Measurements from ENCODE around the gene CALB2.

The CALB2 gene

GRCh38 chr16:71340406-71340805 lies 18.1 kb upstream of the CALB2 start:
- no peak overlapping the region for H3K9ac ChIP-seq (ENCODE audit: low read depth, low read length)
- H3K4me1 ChIP-seq (ENCODE audit: control insufficient read depth, insufficient read depth, low read length), result no peaks in the 10 kb centered on the region
- H3K27me3 ChIP-seq (ENCODE audit: control insufficient read depth, insufficient read depth, low read length), result no peaks in the 10 kb centered on the region
- no peaks in the 10 kb centered on the region for H3K9me3 ChIP-seq (ENCODE audit: control insufficient read depth, insufficient read depth, low read length)
- H3K4me3 ChIP-seq (ENCODE audit: low read depth, low read length), result no peak overlapping the region
- H3K36me3 ChIP-seq (ENCODE audit: control insufficient read depth, insufficient read depth, low read length), result no peaks in the 10 kb centered on the region

GRCh38 chr16:71341881-71342280 lies 16.6 kb upstream of the CALB2 start:
- Histone ChIP-seq H3K9me3 (ENCODE audit: control insufficient read depth, insufficient read depth, low read length) (no peaks in the 10 kb centered on the region), H3K4me1 (ENCODE audit: control insufficient read depth, insufficient read depth, low read length) (no peaks in the 10 kb centered on the region), H3K36me3 (ENCODE audit: control insufficient read depth, insufficient read depth, low read length) (no peaks in the 10 kb centered on the region), H3K9ac (ENCODE audit: low read depth, low read length) (no peak overlapping the region), H3K4me3 (ENCODE audit: low read depth, low read length) (no peak overlapping the region), H3K27me3 (ENCODE audit: control insufficient read depth, insufficient read depth, low read length) (no peaks in the 10 kb centered on the region)

GRCh38 chr16:71343078-71343477 lies 15.4 kb upstream of the CALB2 start:
- Histone ChIP-seq H3K27me3 (ENCODE audit: control insufficient read depth, insufficient read depth, low read length) (no peaks in the 10 kb centered on the region), H3K9me3 (ENCODE audit: control insufficient read depth, insufficient read depth, low read length) (no peaks in the 10 kb centered on the region), H3K4me1 (ENCODE audit: control insufficient read depth, insufficient read depth, low read length) (no peaks in the 10 kb centered on the region), H3K9ac (ENCODE audit: low read depth, low read length) (no peak overlapping the region), H3K36me3 (ENCODE audit: control insufficient read depth, insufficient read depth, low read length) (no peaks in the 10 kb centered on the region), H3K4me3 (ENCODE audit: low read depth, low read length) (no peak overlapping the region)

GRCh38 chr16:71344315-71344905 lies 14.1 kb upstream of the CALB2 start:
- H3K27me3 ChIP-seq (ENCODE audit: control insufficient read depth, insufficient read depth, low read length), result no peaks in the 10 kb centered on the region

GRCh38 chr16:71345031-71345430 lies 13.5 kb upstream of the CALB2 start:
- H3K9me3 ChIP-seq (ENCODE audit: control insufficient read depth, insufficient read depth, low read length), result no peaks in the 10 kb centered on the region
- no peaks in the 10 kb centered on the region for H3K36me3 ChIP-seq (ENCODE audit: control insufficient read depth, insufficient read depth, low read length)
- H3K4me3 ChIP-seq (ENCODE audit: low read depth, low read length), result no peak overlapping the region
- no peaks in the 10 kb centered on the region for H3K27me3 ChIP-seq (ENCODE audit: control insufficient read depth, insufficient read depth, low read length)
- H3K4me1 ChIP-seq (ENCODE audit: control insufficient read depth, insufficient read depth, low read length), result no peaks in the 10 kb centered on the region
- no peak overlapping the region for H3K9ac ChIP-seq (ENCODE audit: low read depth, low read length)

More at GRCh38 chr16:71344315-71344905, 14.1 kb upstream of the CALB2 start:
- Histone ChIP-seq H3K9me3 (ENCODE audit: control insufficient read depth, insufficient read depth, low read length) (no peaks in the 10 kb centered on the region), H3K4me3 (ENCODE audit: low read depth, low read length) (no peak overlapping the region), H3K9ac (ENCODE audit: low read depth, low read length) (no peak overlapping the region), H3K36me3 (ENCODE audit: control insufficient read depth, insufficient read depth, low read length) (no peaks in the 10 kb centered on the region), H3K4me1 (ENCODE audit: control insufficient read depth, insufficient read depth, low read length) (no peaks in the 10 kb centered on the region)

GRCh38 chr16:71347146-71347545 lies 11.4 kb upstream of the CALB2 start:
- Histone ChIP-seq H3K9ac (ENCODE audit: low read depth, low read length) (no peak overlapping the region), H3K36me3 (ENCODE audit: control insufficient read depth, insufficient read depth, low read length) (no peaks in the 10 kb centered on the region), H3K4me1 (ENCODE audit: control insufficient read depth, insufficient read depth, low read length) (no peaks in the 10 kb centered on the region), H3K4me3 (ENCODE audit: low read depth, low read length) (no peak overlapping the region), H3K9me3 (ENCODE audit: control insufficient read depth, insufficient read depth, low read length) (no peaks in the 10 kb centered on the region), H3K27me3 (ENCODE audit: control insufficient read depth, insufficient read depth, low read length) (no peaks in the 10 kb centered on the region)

GRCh38 chr16:71348262-71349085 lies 10.0 kb upstream of the CALB2 start:
- Histone ChIP-seq H3K9me3 (ENCODE audit: control insufficient read depth, insufficient read depth, low read length) (no peaks in the 10 kb centered on the region), H3K4me1 (ENCODE audit: control insufficient read depth, insufficient read depth, low read length) (no peaks in the 10 kb centered on the region), H3K9ac (ENCODE audit: low read depth, low read length) (no peak overlapping the region), H3K27me3 (ENCODE audit: control insufficient read depth, insufficient read depth, low read length) (no peaks in the 10 kb centered on the region), H3K4me3 (ENCODE audit: low read depth, low read length) (no peak overlapping the region), H3K36me3 (ENCODE audit: control insufficient read depth, insufficient read depth, low read length) (no peaks in the 10 kb centered on the region)

GRCh38 chr16:71350821-71351557 lies 7.5 kb upstream of the CALB2 start:
- H3K4me1 ChIP-seq (ENCODE audit: control insufficient read depth, insufficient read depth, low read length), result no peaks in the 10 kb centered on the region
- no peaks in the 10 kb centered on the region for H3K9me3 ChIP-seq (ENCODE audit: control insufficient read depth, insufficient read depth, low read length)
- H3K36me3 ChIP-seq (ENCODE audit: control insufficient read depth, insufficient read depth, low read length), result no peaks in the 10 kb centered on the region
- no peak overlapping the region for H3K9ac ChIP-seq (ENCODE audit: low read depth, low read length)
- H3K4me3 ChIP-seq (ENCODE audit: low read depth, low read length), result no peak overlapping the region
- H3K27me3 ChIP-seq (ENCODE audit: control insufficient read depth, insufficient read depth, low read length), result no peaks in the 10 kb centered on the region

- no peak overlapping the region for H3K4me3 ChIP-seq (ENCODE audit: low read depth, low read length)
- H3K27me3 ChIP-seq (ENCODE audit: control insufficient read depth, insufficient read depth, low read length), result no peaks in the 10 kb centered on the region
- H3K9ac ChIP-seq (ENCODE audit: low read depth, low read length), result no peak overlapping the region
- no peaks in the 10 kb centered on the region for H3K9me3 ChIP-seq (ENCODE audit: control insufficient read depth, insufficient read depth, low read length)
- H3K36me3 ChIP-seq (ENCODE audit: control insufficient read depth, insufficient read depth, low read length), result no peaks in the 10 kb centered on the region
- H3K4me1 ChIP-seq (ENCODE audit: control insufficient read depth, insufficient read depth, low read length), result no peaks in the 10 kb centered on the region
These were observed 7.0 kb upstream of the CALB2 start for GRCh38 chr16:71351558-71351901.

GRCh38 chr16:71352466-71352865 lies 6.1 kb upstream of the CALB2 start:
- Histone ChIP-seq H3K9ac (ENCODE audit: low read depth, low read length) (no peak overlapping the region), H3K27me3 (ENCODE audit: control insufficient read depth, insufficient read depth, low read length) (peaks cover 5% of the 10 kb centered on the region), H3K36me3 (ENCODE audit: control insufficient read depth, insufficient read depth, low read length) (no peaks in the 10 kb centered on the region), H3K4me3 (ENCODE audit: low read depth, low read length) (no peak overlapping the region), H3K9me3 (ENCODE audit: control insufficient read depth, insufficient read depth, low read length) (no peaks in the 10 kb centered on the region), H3K4me1 (ENCODE audit: control insufficient read depth, insufficient read depth, low read length) (no peaks in the 10 kb centered on the region)

- no peaks in the 10 kb centered on the region for H3K9me3 ChIP-seq (ENCODE audit: control insufficient read depth, insufficient read depth, low read length)
- H3K4me3 ChIP-seq (ENCODE audit: low read depth, low read length), result no peak overlapping the region
- H3K36me3 ChIP-seq (ENCODE audit: control insufficient read depth, insufficient read depth, low read length), result no peaks in the 10 kb centered on the region
- peaks cover 10% of the 10 kb centered on the region for H3K27me3 ChIP-seq (ENCODE audit: control insufficient read depth, insufficient read depth, low read length)
- H3K4me1 ChIP-seq (ENCODE audit: control insufficient read depth, insufficient read depth, low read length), result no peaks in the 10 kb centered on the region
- H3K9ac ChIP-seq (ENCODE audit: low read depth, low read length), result no peak overlapping the region
These were observed 5.5 kb upstream of the CALB2 start for GRCh38 chr16:71352963-71353460.
